ENCODE data around the gene FSTL5. TPM values are rescaled to one million over a fixed set of nuclear protein-coding genes. Genes with fewer than 3 reads are reported as not detected.

Gene FSTL5
- total RNA-seq, 2 experiments from 2014 or later = not detected

DNA sequence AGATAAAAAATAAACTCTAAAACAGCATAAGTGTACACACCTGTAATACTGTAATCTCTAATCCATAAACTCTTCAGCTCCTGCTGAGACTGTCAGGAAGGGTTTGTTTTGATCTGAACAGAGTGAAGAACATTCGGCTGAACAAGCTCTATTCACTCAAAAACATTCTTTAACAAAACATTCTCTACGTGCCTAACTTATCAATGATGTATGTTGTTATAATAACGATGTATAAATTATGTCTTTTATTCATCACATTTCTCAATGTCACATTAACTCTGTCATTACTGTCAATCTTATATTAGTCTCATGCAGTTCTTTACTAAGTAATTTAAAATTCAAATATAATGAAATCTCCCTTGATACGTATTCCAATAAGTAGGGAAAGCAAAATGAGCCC lies 280.6 kb downstream of the FSTL5 start:
- Mint-ChIP-seq H3K36me3 (ENCODE audit: low read depth) (no peaks in the 10 kb centered on the region), H3K9me3 (peaks cover 7% of the 10 kb centered on the region), H3K27me3 (no peaks in the 10 kb centered on the region), H3K4me1 (ENCODE audit: low read depth) (no peaks in the 10 kb centered on the region), H3K4me3 (no peak overlapping the region), H3K27ac (no peak overlapping the region)
- intact Hi-C loops (cut with micrococcal nuclease) = no loop called here
- CTCF ChIA-PET = no interaction called here
- ATAC-seq (no peak), DNase-seq (no peak)
- TF ChIP-seq, protein P1, sequence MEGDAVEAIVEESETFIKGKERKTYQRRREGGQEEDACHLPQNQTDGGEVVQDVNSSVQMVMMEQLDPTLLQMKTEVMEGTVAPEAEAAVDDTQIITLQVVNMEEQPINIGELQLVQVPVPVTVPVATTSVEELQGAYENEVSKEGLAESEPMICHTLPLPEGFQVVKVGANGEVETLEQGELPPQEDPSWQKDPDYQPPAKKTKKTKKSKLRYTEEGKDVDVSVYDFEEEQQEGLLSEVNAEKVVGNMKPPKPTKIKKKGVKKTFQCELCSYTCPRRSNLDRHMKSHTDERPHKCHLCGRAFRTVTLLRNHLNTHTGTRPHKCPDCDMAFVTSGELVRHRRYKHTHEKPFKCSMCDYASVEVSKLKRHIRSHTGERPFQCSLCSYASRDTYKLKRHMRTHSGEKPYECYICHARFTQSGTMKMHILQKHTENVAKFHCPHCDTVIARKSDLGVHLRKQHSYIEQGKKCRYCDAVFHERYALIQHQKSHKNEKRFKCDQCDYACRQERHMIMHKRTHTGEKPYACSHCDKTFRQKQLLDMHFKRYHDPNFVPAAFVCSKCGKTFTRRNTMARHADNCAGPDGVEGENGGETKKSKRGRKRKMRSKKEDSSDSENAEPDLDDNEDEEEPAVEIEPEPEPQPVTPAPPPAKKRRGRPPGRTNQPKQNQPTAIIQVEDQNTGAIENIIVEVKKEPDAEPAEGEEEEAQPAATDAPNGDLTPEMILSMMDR (IDR thresholded peaks at IDR 0.05) = no peak
- POLR2A ChIA-PET = no interaction called here

DNA sequence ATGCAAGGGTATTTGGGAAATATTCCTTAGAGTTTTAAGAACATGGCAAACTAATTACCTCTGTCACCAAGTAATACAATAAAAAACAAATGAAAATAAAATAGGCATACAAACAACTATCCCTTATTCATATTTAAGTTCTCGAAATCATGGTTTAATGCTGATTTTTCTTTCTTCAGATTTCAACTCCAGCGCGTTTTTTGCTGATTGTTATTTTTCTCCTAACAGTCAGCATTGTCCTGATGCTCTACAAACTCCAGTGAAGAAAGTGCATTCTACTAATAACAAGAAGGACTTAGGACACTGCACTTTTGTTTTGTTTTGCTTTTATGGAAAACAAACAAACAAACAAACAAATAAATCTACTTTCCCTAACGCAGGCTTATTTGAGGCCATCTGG lies 282.4 kb downstream of the FSTL5 start:
- TF ChIP-seq, protein P1 (IDR thresholded peaks at IDR 0.05) = no peak
- H3K9me3 Mint-ChIP-seq = peaks cover 7% of the 10 kb centered on the region
- no peak for ATAC-seq
- no peak overlapping the region for H3K4me3 Mint-ChIP-seq
- H3K4me1 Mint-ChIP-seq (ENCODE audit: low read depth) = no peaks in the 10 kb centered on the region
- intact Hi-C loops (cut with micrococcal nuclease) = no loop called here
- CTCF ChIA-PET = no interaction called here
- no peaks in the 10 kb centered on the region for H3K36me3 Mint-ChIP-seq (ENCODE audit: low read depth)
- POLR2A ChIA-PET = no interaction called here
- DNase-seq = no peak
- no peaks in the 10 kb centered on the region for H3K27me3 Mint-ChIP-seq
- no peak overlapping the region for H3K27ac Mint-ChIP-seq

DNA sequence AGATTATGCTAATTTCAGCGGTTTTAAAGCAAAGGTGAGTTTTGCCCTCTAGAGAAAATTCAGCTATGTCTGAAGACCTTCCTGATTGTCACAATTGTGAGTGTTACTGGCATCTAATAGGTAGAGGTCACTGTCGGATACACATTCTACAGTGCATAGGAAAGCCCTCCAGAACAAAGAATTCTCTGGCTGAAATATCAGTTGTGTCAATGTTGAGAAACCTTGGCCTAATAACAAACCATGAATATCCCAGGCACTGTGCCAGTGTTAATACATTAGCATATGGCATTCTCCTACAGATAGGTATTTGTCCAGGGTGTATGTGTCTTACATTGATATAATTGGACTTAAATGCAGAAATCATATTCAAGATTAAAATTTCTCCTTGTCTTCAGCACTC lies 294.3 kb downstream of the FSTL5 start:
- Mint-ChIP-seq H3K4me1 (ENCODE audit: low read depth) (no peaks in the 10 kb centered on the region), H3K36me3 (ENCODE audit: low read depth) (no peaks in the 10 kb centered on the region), H3K27me3 (no peaks in the 10 kb centered on the region), H3K9me3 (peaks cover 5% of the 10 kb centered on the region), H3K4me3 (no peak overlapping the region), H3K27ac (no peak overlapping the region)
- intact Hi-C loops (cut with micrococcal nuclease) = no loop called here
- DNase-seq (no peak), ATAC-seq (no peak)
- POLR2A ChIA-PET = no interaction called here
- CTCF ChIA-PET = no interaction called here
- TF ChIP-seq, protein P1 (IDR thresholded peaks at IDR 0.05) = no peak

DNA sequence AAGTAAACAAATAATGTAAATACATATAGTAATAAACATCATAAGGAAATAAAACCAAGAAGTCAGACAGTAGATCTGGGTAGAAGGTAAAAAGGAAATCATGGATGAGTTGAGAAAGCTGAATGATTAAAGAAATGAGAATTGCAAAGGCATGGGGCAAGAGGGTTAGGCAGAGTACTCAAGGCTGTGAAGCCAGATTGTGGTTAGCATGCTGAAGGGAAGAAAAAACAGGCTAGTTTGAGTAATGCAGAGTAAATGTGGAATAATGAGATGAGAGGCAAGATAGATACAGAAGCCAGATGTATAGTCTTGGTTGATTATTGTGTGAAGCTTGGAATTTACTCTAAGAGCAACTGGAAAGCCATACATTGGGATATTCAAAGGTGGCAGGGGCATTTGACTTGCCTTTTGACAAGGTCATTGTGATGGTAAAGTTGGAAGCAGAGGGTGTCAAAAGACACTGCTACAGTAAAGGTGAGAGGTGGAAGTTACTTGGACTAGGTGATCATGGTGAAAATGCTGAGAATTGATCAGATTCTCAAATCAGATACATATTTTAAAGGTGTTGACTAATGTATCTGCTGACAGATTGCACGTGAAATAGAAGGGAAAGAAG lies 307.0 kb downstream of the FSTL5 start:
- Mint-ChIP-seq H3K9me3 (peaks cover 5% of the 10 kb centered on the region), H3K27ac (no peak overlapping the region), H3K36me3 (ENCODE audit: low read depth) (no peaks in the 10 kb centered on the region), H3K27me3 (no peaks in the 10 kb centered on the region), H3K4me3 (no peak overlapping the region), H3K4me1 (ENCODE audit: low read depth) (no peaks in the 10 kb centered on the region)
- POLR2A ChIA-PET = no interaction called here
- no peak for DNase-seq
- TF ChIP-seq, protein P1 (IDR thresholded peaks at IDR 0.05) = no peak
- intact Hi-C loops (cut with micrococcal nuclease) = no loop called here
- no peak for ATAC-seq
- CTCF ChIA-PET = no interaction called here

DNA sequence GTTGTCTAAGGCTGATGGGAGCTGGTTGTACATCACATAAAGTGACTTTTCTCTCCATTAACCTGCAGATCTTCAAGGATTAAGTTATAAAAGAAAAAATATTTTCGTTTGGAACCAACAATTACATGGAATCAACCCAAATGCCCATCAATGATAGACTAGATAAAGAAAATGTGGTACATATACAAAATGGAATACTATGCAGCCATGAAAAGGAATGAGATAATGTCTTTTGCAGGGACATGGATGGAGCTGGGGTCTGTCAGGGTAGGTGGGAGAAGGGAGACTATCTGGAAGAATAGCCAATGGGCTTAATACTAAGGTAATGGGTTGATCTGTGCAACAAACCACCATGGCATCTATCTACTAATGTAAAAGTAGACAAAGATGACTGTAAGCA lies 313.2 kb downstream of the FSTL5 start:
- ATAC-seq (no peak), DNase-seq (no peak)
- Mint-ChIP-seq H3K36me3 (ENCODE audit: low read depth) (no peaks in the 10 kb centered on the region), H3K27ac (no peak overlapping the region), H3K4me1 (ENCODE audit: low read depth) (no peaks in the 10 kb centered on the region), H3K4me3 (no peak overlapping the region), H3K9me3 (peaks cover 14% of the 10 kb centered on the region), H3K27me3 (no peaks in the 10 kb centered on the region)
- ChIA-PET POLR2A (interaction anchor here (0.7 kb wide), 1 partner anchor 9 kb away, joined by 3 read pairs; no protein-coding TSS in a partner anchor), CTCF (no interaction called here)
- intact Hi-C loops (cut with micrococcal nuclease) = no loop called here
- TF ChIP-seq, protein P1 (IDR thresholded peaks at IDR 0.05) = no peak

Measured in activated CD8-positive, alpha-beta T cell treated with anti-CD3 and anti-CD28 coated beads for 36 hours (primary cell).